Fibroblast of peridontal ligament (primary cell): ENCODE measurements around the gene ACTL7B.
"Not testable (repeated sequence)": the region's sequence is repeated elsewhere in the genome, so short reads cannot be mapped to it uniquely, and the experiment has no call there.

Source experiments
- DNase-seq: peaks from one replicate; pipeline ENCODE4 v3.0.0-alpha.2; 2010; ENCODE audit errors: extremely low read depth

ACTL7B gene, protein sequence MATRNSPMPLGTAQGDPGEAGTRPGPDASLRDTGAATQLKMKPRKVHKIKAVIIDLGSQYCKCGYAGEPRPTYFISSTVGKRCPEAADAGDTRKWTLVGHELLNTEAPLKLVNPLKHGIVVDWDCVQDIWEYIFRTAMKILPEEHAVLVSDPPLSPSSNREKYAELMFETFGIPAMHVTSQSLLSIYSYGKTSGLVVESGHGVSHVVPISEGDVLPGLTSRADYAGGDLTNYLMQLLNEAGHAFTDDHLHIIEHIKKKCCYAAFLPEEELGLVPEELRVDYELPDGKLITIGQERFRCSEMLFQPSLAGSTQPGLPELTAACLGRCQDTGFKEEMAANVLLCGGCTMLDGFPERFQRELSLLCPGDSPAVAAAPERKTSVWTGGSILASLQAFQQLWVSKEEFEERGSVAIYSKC

GRCh38 chr9:108855888-108856287 is at the start of gene ACTL7B:
Gene ACTL7B (minus strand): TSS chr9:108855986. CDS start chr9:108855930, 56 bp downstream.
- no peak for DNase-seq

GRCh38 chr9:108905494-108905893 is 49.7 kb upstream of the ACTL7B start:
- no peak for DNase-seq

- no peak for DNase-seq
Observed at GRCh38 chr9:108904161-108904560, 48.4 kb upstream of the ACTL7B start.

DNA sequence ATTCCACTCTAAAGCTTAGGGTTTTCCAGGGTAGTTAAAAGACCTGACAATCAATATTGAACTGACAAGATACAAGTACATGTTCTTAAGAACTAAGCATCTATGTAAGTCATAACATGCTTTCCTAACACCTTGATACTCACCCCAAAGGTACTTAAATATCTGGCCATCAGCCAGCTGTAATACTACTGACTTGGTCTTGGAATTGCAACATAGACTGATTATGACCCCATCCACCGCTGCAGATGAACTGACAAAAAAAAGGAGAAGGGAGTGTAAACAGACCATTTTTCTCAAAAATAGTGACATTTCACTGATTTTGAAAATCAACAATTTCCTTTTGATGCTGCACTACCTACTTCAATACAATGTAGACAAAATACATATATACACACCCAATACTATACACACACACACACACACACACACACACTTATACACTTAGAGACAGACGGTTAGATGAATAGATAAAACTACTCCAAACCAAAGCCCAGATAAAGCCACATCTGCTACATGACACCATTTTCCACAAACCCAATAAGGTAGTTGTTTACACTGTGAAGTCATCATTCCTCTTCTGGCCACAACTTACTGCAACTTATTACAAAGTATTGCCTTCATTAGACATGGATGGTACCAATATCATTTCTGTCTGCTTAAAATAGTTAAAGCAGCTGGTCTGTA is 47.8 kb upstream of the ACTL7B start:
- peak; percentile 29 for DNase-seq

DNA sequence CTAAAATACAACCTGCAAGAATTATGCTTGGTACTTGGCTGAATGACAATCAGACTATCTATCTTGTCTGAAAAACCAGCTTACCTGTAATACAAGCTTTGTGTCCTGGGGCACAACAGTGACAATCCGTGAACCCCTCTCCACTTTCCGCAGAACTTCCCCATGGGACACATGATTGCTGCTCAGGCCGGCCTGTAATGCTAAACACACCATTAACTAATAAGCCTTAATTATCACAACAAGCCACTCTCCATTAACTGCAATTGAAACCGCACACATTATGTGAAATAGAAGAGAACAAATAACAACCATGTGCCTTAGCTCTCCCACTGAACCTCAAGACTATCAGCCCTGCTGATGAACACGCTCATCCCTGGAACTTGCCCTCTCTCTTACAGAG is 44.4 kb upstream of the ACTL7B start:
- DNase-seq: no peak

DNA sequence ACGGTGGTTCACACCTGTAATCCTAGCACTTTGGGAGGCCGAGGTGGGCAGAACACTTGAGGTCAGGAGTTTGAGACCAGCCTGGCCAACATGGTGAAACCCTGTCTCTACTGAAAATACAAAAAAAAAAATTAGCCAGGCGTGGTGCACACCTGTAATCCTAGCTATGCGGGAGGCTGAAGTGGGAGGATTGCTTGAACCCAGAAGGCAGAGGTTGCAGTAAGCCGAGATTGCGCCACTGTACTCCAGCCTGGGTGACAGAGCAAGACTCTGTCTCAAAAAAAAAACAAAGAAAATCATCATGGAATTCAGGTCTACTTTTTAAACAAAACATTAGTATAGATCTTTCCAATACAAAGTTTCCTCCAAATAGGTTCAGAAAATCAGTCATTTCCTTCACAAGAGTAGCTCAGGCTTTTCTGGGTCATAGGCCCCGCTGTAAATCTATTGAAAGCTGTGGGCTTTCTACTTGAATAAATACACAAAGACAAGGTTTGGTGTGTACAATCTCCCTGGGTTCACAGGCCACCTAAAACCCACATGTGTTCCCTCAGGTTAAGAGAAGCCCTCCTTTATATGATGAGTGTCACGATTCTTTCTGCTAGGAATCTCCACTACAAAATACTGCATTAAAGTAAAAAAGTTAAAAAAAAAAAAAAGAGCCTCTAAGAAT is 43.4 kb upstream of the ACTL7B start:
- not testable (repeated sequence) for DNase-seq

DNA sequence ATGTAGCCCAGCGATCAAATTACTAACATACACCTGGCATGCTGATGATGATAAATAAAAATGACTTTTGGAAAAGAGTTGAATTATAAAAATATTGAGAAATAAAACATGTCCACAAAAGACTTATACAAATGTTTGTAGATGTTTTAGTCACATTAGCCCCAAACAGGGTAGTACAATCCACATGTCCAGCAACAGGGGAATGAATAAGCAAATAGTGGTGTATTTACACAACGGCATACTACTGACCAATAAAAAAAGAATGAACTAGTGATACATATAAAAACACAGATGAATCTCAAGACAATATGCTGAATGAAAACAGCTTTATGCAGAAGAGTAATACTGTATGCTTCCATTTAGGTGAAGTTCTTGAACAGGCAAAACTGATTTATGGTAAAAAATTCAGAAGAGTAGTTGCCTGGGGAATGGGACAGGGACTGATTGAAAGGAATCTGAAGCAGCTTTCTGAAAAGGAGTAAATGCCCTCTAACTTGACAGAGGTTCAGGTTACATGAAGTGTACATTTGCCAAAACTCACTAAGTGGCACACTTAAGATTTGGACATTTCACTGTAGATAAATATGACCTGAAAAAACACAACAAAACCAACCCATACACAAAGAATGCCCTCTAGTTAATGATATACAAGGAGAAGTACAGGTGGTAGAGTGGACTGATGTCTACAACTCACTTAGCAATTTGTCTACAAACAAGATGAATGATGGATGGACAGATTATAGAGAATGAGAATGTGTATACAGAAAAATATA is 41.7 kb upstream of the ACTL7B start:
- DNase-seq: no peak

DNA sequence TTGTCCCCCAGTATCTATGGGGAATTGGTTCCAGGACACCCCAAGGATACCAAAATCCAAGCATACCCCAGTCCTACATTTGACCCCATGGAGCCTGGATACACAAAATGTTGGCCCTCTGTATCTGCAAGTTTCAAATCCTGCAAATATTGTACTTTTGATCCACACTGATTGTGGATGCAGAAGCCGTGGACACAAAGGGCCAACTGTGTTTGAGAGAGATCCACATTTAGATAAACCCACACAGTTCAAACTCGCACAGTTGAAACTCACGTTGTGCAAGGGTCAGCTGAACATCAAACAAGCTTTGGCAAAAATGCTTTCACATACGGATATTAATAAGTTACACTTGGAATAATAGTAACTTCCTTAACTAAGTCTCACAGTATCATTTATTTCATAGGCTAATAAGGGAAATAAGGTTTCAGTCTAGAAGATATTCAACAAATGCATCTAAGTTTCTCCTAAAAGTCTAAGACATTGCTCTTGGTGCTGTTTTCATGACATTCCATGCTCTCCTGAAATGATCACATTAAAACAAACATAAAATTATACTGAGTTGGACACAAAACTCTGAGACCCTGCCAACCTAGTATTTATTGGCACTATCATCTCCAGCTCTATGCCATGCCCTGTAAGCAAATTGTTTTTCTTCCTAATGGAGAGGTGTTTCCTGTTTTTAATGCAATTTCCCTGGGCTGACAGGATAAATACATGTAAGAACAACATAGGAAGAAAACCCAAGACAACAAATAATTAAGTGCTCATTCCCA is 38.6 kb upstream of the ACTL7B start:
- no peak for DNase-seq

GRCh38 chr9:108889649-108890067 is 33.9 kb upstream of the ACTL7B start:
- peak; percentile 35 for DNase-seq

DNA sequence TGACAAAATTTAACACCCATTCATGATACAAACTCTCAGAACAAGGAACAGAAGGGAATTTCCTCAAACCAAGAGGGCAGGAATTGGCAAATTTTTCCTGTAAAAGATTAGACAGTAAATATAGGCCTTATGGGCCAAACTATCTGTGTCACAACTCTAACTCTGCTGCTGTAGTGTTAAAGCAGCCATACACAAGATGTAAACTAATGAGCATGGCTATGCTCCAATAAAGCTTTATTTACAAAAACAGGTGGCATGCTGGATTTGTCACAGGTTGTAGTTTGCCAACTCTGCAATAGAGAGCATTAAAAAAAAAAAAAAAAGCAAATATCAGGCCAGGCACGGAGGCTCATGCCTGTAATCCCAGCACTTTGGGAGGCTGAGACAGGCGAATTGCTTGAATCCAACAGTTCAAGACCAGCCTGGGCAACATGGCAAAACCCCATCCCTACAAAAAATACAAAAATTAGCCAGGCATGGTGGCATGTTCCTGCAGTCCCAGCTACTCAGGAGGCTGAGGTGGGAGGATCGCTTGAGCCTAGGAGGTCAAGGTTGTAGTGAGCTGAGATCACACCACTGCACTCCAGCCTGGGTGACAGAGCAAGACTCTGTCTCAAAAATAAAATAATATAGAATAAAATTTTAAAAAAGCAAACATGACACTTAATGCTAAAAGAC is 30.9 kb upstream of the ACTL7B start:
- DNase-seq: peak; percentile 16

GRCh38 chr9:108885643-108886348 is 30.0 kb upstream of the ACTL7B start:
- peak; percentile 60 for DNase-seq

DNA sequence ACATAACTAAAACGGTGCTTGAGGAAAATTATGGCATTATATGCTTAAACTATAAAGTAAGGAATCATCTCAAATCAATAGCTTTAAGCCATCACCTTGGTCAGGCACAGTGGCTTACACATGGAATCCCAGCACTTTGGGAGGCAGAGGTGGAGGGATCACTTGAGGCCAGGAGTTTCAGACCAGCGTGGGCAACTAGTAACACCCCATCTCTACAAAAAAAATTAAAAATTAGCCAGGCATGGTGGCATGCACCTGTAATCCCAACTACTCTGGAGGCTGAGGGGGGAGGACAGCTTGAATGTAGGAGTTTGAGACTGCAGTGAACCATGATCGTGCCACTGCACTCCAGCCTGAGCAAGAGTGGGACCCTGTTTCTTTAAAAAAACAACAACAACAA is 28.9 kb upstream of the ACTL7B start:
- DNase-seq: no peak

- DNase-seq: no peak
Observed at GRCh38 chr9:108883085-108883484, 27.3 kb upstream of the ACTL7B start.

- no peak for DNase-seq
Observed at GRCh38 chr9:108882052-108882888, 26.5 kb upstream of the ACTL7B start.

- DNase-seq: no peak
Observed at GRCh38 chr9:108880738-108881316, 25.0 kb upstream of the ACTL7B start.

GRCh38 chr9:108877524-108877923 is 21.7 kb upstream of the ACTL7B start:
- DNase-seq: no peak

- DNase-seq: no peak
Observed at GRCh38 chr9:108876425-108876824, 20.6 kb upstream of the ACTL7B start.

DNA sequence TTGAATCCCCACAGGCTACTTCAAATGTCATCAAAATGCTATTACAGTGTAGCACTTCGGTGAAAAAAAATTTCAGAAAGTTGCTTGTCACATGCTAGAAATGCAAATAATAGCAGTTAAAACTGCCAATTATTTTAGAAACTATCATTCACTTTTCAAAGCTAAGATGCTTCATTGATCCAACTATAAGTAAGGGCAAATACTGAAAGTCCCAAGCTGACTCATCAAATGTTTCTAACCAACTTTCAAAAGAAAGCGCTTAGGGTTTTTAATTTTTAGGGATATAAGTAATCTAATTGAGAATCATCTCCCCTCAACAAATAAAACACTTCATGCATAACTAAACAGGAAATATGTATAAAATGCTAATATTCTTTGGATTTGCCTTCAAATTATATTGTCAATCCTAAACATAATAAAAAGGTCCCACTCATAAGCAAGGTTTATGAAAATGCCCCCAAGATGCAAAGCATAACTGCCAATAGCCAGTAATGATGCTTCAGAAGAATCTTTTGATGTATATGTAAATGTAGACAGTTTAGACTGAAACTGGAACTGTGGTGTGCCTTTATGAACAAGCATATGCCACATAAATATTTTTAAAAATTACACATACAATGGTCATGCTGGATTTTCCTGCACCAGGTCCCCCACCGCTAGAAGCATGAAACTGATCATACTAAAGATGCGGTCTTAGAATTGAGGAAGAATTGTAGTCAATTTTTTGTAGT is 18.4 kb upstream of the ACTL7B start:
- DNase-seq: no peak
